K562 (cell line): ENCODE measurements around the gene VEZF1.

Experiments
- CEBPZ ChIP-seq: fragments of 150-350 bp; IDR thresholded peaks from 2 replicates; pipeline ENCODE4 v1.6.1; 2014; ENCODE audit warnings: low read depth, mild to moderate bottlenecking, low read length, borderline replicate concordance
- CHD7 ChIP-seq: fragments of 200-600 bp; sonication (generic); IDR thresholded peaks from one replicate; pipeline ENCODE4 v1.6.1; 2012; ENCODE audit warnings: mild to moderate bottlenecking, low read depth, low read length, inconsistent platforms
- E2F5 ChIP-seq: sonication (generic); formaldehyde crosslinking; IDR thresholded peaks from 2 replicates; pipeline ENCODE4 v1.8.0; 2022; ENCODE audit warnings: mild to moderate bottlenecking, missing genetic modification reagents
- EGR1 ChIP-seq: fragments of 450-650 bp; conservative IDR thresholded peaks from 2 replicates; pipeline ENCODE4 v1.6.1; 2017; ENCODE audit warnings: mild to moderate bottlenecking
- ELF4 ChIP-seq: fragments of 450-650 bp; formaldehyde crosslinking; IDR thresholded peaks from 2 replicates; pipeline ENCODE4 v1.4.0; 2022; ENCODE audit warnings: missing genetic modification characterization
- PATZ1 ChIP-seq: fragments of 250-450 bp; sonication (Bioruptor Pico); IDR thresholded peaks from 2 replicates; pipeline ENCODE4 v1.5.0; 2020; ENCODE audit warnings: mild to moderate bottlenecking, borderline replicate concordance
- POLR2A ChIP-seq: fragments of 450-650 bp; conservative IDR thresholded peaks from 2 replicates; pipeline ENCODE4 v1.6.1; 2016
- TFAP4 ChIP-seq: sonication (generic); formaldehyde crosslinking; IDR thresholded peaks from 2 replicates; pipeline ENCODE4 v1.8.0; 2022; ENCODE audit warnings: missing genetic modification reagents, mild to moderate bottlenecking, moderate library complexity, borderline replicate concordance
- ZBTB43 ChIP-seq: sonication (generic); formaldehyde crosslinking; IDR thresholded peaks from 2 replicates; pipeline ENCODE4 v1.8.0; 2023; ENCODE audit warnings: mild to moderate bottlenecking, missing genetic modification reagents
- ZNF124 ChIP-seq: sonication (generic); formaldehyde crosslinking; IDR thresholded peaks from 2 replicates; pipeline ENCODE4 v1.8.1; 2022; ENCODE audit warnings: missing genetic modification reagents
- ZNF639 ChIP-seq, 2 experiments: fragments of 200-800 bp in 1 of 2; sonication (Bioruptor generic) in 1 of 2; sonication (generic) in 1 of 2; formaldehyde crosslinking in 1 of 2; IDR thresholded peaks in 1 of 2; conservative IDR thresholded peaks in 1 of 2; 2 replicates each; pipeline versions ENCODE4 v1.5.0 to v1.6.1; 2016 to 2020; ENCODE audit warnings: missing compliant biosample characterization in 1 of 2, missing genetic modification characterization in 1 of 2, missing genetic modification reagents in 1 of 2
- ZSCAN32 ChIP-seq: fragments of 450-650 bp; formaldehyde crosslinking; IDR thresholded peaks from 2 replicates; pipeline ENCODE4 v1.4.0; 2020; ENCODE audit warnings: mild to moderate bottlenecking, moderate library complexity

- no peak for TF ChIP-seq TFAP4 (CRISPR knock-in tag)
- TF ChIP-seq ZNF124 (CRISPR knock-in tag), result no peak
- TF ChIP-seq PATZ1 (CRISPR knock-in tag), result no peak
- TF ChIP-seq ZBTB43 (CRISPR knock-in tag), result no peak
- TF ChIP-seq ZSCAN32 (CRISPR knock-in tag), result no peak
- no peak for TF ChIP-seq CHD7
- no peak for TF ChIP-seq CEBPZ
- TF ChIP-seq ZNF639 (CRISPR knock-in tag; conservative IDR thresholded peaks at IDR 0.05 in 1 of 2, IDR thresholded peaks at IDR 0.05 in 1 of 2), result no peak
- TF ChIP-seq POLR2A, result no peak
- TF ChIP-seq ELF4 (CRISPR knock-in tag), result no peak
- no peak for TF ChIP-seq E2F5 (CRISPR knock-in tag)
- no peak for TF ChIP-seq EGR1
Observed at GRCh38 chr17:58004060-58004459, 16.0 kb upstream of the VEZF1 start.
